ENCODE data around the gene SHMT2.

DNA sequence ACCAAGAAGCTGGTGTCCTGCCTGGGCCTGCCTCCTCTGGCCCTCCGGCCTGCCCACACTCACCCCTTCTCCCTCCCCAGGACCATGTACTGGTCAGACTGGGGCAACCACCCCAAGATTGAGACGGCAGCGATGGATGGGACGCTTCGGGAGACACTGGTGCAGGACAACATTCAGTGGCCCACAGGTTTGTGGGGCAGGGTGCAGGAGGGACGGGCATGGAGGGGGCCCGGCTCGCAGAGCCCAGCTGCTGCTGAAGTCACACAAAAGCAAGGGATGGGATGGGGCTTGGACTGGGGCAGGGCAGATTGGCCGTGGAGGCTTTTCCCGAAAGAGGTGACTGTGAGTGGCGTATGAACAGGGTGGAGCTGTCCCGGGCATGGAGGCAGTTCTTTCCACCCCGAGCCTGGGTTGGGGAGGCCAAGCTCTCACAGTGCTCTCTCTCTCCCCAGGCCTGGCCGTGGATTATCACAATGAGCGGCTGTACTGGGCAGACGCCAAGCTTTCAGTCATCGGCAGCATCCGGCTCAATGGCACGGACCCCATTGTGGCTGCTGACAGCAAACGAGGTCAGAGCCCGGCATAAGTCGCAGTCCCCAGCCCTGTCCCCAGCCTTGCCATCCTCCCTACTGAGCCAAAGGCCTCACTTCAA, 20.8 kb upstream of the SHMT2 start:
- TF ChIP-seq, protein P1, sequence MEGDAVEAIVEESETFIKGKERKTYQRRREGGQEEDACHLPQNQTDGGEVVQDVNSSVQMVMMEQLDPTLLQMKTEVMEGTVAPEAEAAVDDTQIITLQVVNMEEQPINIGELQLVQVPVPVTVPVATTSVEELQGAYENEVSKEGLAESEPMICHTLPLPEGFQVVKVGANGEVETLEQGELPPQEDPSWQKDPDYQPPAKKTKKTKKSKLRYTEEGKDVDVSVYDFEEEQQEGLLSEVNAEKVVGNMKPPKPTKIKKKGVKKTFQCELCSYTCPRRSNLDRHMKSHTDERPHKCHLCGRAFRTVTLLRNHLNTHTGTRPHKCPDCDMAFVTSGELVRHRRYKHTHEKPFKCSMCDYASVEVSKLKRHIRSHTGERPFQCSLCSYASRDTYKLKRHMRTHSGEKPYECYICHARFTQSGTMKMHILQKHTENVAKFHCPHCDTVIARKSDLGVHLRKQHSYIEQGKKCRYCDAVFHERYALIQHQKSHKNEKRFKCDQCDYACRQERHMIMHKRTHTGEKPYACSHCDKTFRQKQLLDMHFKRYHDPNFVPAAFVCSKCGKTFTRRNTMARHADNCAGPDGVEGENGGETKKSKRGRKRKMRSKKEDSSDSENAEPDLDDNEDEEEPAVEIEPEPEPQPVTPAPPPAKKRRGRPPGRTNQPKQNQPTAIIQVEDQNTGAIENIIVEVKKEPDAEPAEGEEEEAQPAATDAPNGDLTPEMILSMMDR (IDR thresholded peaks at IDR 0.05) = no peak
- no peak for TF ChIP-seq POLR2A (IDR thresholded peaks at IDR 0.05)
